Endothelial cell of umbilical vein (primary cell): ENCODE data around the gene SIPA1L3. TPM values are rescaled to one million over a fixed set of nuclear protein-coding genes. Genes with fewer than 3 reads are reported as not detected.

Experiments used
- BruUV-seq: library from RNA; stranded (reverse); fragments of 400-500 nt; replicated peaks from 2 replicates; lab custom pipeline; 2021; lab: Mats Ljungman, UMichigan
- CTCF ChIA-PET: fragments of 300-600, 350-600 bp; sonication (Branson Sonifier 250); formaldehyde crosslinking; loops from one replicate; lab custom pipeline; 2021; ENCODE audit warnings: antibody characterized with exemption, inconsistent platforms; lab: Charles Lee
- POLR2A ChIA-PET: fragments of 300-600, 350-600 bp; sonication (Branson Sonifier 250); formaldehyde crosslinking; loops from one replicate; lab custom pipeline; 2021; ENCODE audit warnings: antibody characterized with exemption, inconsistent platforms; lab: Charles Lee
- DNase-seq: peaks from one replicate; pipeline ENCODE4 v3.0.0-alpha.2; 2011; ENCODE audit warnings: low read depth, low spot score
- FAIRE-seq: peaks from 2 replicates; lab custom pipeline; 2011; peaks lifted over from hg19 to GRCh38; lab: Jason Lieb, UNC
- H2AFZ ChIP-seq: 2 replicates; pipeline ENCODE4 v1.6.0; 2012; ENCODE audit warnings: low read depth, low read length, control low read depth, inconsistent platforms
- H3K27ac ChIP-seq: 2 replicates; pipeline ENCODE4 v1.5.1; 2011; ENCODE audit warnings: low read depth, mild to moderate bottlenecking, control low read depth, low read length, moderate library complexity; ENCODE audit not compliant: insufficient read depth
- H3K27me3 ChIP-seq, 2 experiments: 2 replicates each; pipeline versions ENCODE4 v1.6.0 to v1.6.1; 2011; ENCODE audit warnings: low read length in 2 of 2, mixed read lengths in 1 of 2; ENCODE audit not compliant: control insufficient read depth in 2 of 2, insufficient read depth in 2 of 2
- H3K36me3 ChIP-seq, 2 experiments: 2 replicates in 1 of 2; 3 replicates in 1 of 2; pipeline ENCODE4 v1.5.1; 2011; ENCODE audit warnings: low read length in 2 of 2, mild to moderate bottlenecking in 1 of 2, moderate library complexity in 1 of 2; ENCODE audit not compliant: control insufficient read depth in 2 of 2, insufficient read depth in 2 of 2; ENCODE audit errors: extremely low read depth in 1 of 2
- H3K4me1 ChIP-seq: 3 replicates; pipeline ENCODE4 v1.5.1; 2011; ENCODE audit warnings: mild to moderate bottlenecking, low read length; ENCODE audit not compliant: control insufficient read depth, insufficient read depth; ENCODE audit errors: extremely low read depth
- H3K4me2 ChIP-seq: 2 replicates; pipeline ENCODE4 v1.6.1; 2011; ENCODE audit warnings: low read length, control low read depth, mixed read lengths; ENCODE audit not compliant: insufficient read depth
- H3K4me3 ChIP-seq, 3 experiments: fragments of 200-600 bp in 1 of 3; sonication (generic), shearing (Covaris generic) in 1 of 3; replicated peaks in 1 of 3; 2 replicates each; pipeline ENCODE4 v1.5.1; 2011 to 2016; ENCODE audit warnings: control low read depth in 3 of 3, low read length in 3 of 3, mild to moderate bottlenecking in 2 of 3, inconsistent platforms in 1 of 3, low read depth in 1 of 3, moderate library complexity in 1 of 3; ENCODE audit not compliant: insufficient read depth in 1 of 3
- H3K79me2 ChIP-seq: 2 replicates; pipeline ENCODE4 v1.6.0; 2012; ENCODE audit warnings: low read length, inconsistent platforms; ENCODE audit not compliant: control insufficient read depth, insufficient read depth
- H3K9ac ChIP-seq: replicated peaks from 2 replicates; pipeline ENCODE3; 2011; ENCODE audit warnings: low read length, control low read depth; ENCODE audit not compliant: insufficient read depth; ENCODE audit errors: extremely low read depth
- H3K9me1 ChIP-seq: replicated peaks from 3 replicates; pipeline ENCODE4 v1.6.0; 2011; ENCODE audit warnings: mild to moderate bottlenecking, low read length; ENCODE audit not compliant: control insufficient read depth, insufficient read depth; ENCODE audit errors: extremely low read depth
- H3K9me3 ChIP-seq: replicated peaks from 2 replicates; pipeline ENCODE4 v1.5.1; 2012; ENCODE audit warnings: low read length, inconsistent platforms; ENCODE audit not compliant: control insufficient read depth, insufficient read depth
- H4K20me1 ChIP-seq: replicated peaks from 2 replicates; pipeline ENCODE3; 2011; ENCODE audit warnings: mild to moderate bottlenecking, low read length; ENCODE audit not compliant: control insufficient read depth, insufficient read depth; ENCODE audit errors: extremely low read depth
- EZH2 ChIP-seq: IDR thresholded peaks from 2 replicates; pipeline ENCODE4 v1.6.1; 2012; ENCODE audit warnings: borderline replicate concordance, low read depth, mild to moderate bottlenecking, moderate library complexity, low read length, inconsistent platforms; ENCODE audit not compliant: severe bottlenecking
- FOS ChIP-seq: IDR thresholded peaks from 2 replicates; pipeline ENCODE4 v1.6.1; 2011; ENCODE audit warnings: mild to moderate bottlenecking, low read length, moderate library complexity, borderline replicate concordance; ENCODE audit not compliant: insufficient read depth
- GATA2 ChIP-seq: IDR thresholded peaks from 2 replicates; pipeline ENCODE4 v1.7.0; 2011; ENCODE audit warnings: low read depth, mild to moderate bottlenecking, moderate library complexity, mixed read lengths, low read length; ENCODE audit not compliant: insufficient read length, insufficient read depth
- MAX ChIP-seq: IDR thresholded peaks from 2 replicates; pipeline ENCODE4 v1.6.1; 2011; ENCODE audit not compliant: insufficient read depth, insufficient read length
- MYC ChIP-seq: IDR thresholded peaks from one replicate; pipeline ENCODE4 v1.6.1; 2011; ENCODE audit warnings: mild to moderate bottlenecking, low read depth, low read length
- POLR2A ChIP-seq: IDR thresholded peaks from 2 replicates; pipeline ENCODE4 v1.6.1; 2012; ENCODE audit warnings: low read depth, mild to moderate bottlenecking, control low read depth, low read length
- dilution Hi-C: fragments of 300-500 bp; cut with MboI; formaldehyde crosslinking; loops from one replicate; pipeline ENCODE4 v1.15.0; 2019; ENCODE audit warnings: low sequenced_read_pairs; ENCODE audit not compliant: extremely low pct_ligation_motif_present
- intact Hi-C: fragments of 100-400 bp; cut with micrococcal nuclease; formaldehyde crosslinking; loops from one replicate; pipeline ENCODE4 v1.10.0; 2022
- polyA plus RNA-seq, 4 experiments: library from polyadenylated mRNA; depleted of rRNA in 3 of 4; stranded (reverse) in 3 of 4; unstranded in 1 of 4; fragments of >200 nt; gene quantifications; 2 replicates each; pipeline versions ENCODE4 v1.2.1 to v1.2.3, GENCODE V29; 2011 to 2012; ENCODE audit warnings: missing spikeins in 1 of 4
- total RNA-seq: library from RNA; stranded (reverse); gene quantifications from 2 replicates; pipeline ENCODE4 v1.2.3, GENCODE V29; 2021
- TF ChIP-seq, protein P1 (sequence below), 2 donors: IDR thresholded peaks; 1 replicate in 1 of 2; 2 replicates in 1 of 2; pipeline ENCODE4 v1.5.1; 2011; ENCODE audit warnings: low read length in 2 of 2, mild to moderate bottlenecking in 2 of 2, moderate library complexity in 2 of 2, control low read depth in 1 of 2, inconsistent platforms in 1 of 2, low read depth in 1 of 2; ENCODE audit not compliant: insufficient read depth in 1 of 2; ENCODE audit errors: extremely low read depth in 1 of 2

Gene SIPA1L3
- total and polyA plus RNA-seq, 2 donors (not counting 3 experiments of a cell fraction or from before 2014, with no cell fraction given) = 14.2 to 47.2 TPM

- H3K27me3 ChIP-seq = no peaks in the 10 kb centered on the region
- ChIA-PET CTCF (interaction anchor here (1.1 kb wide), 1 partner anchor 9 kb away, joined by 3 read pairs; no protein-coding TSS in a partner anchor), POLR2A (no interaction called here)
- DNase-seq = no peak
- no peaks in the 10 kb centered on the region for H3K9me1 ChIP-seq
- dilution Hi-C loops (no loop called here), intact Hi-C loops (loop anchor here (5.0 kb wide), 1 partner anchor 50 kb away; no protein-coding TSS in a partner anchor)
- TF ChIP-seq FOS (no peak), MAX (no peak), EZH2 (no peak), POLR2A (no peak), MYC (no peak), GATA2 (no peak)
- TF ChIP-seq, protein P1, sequence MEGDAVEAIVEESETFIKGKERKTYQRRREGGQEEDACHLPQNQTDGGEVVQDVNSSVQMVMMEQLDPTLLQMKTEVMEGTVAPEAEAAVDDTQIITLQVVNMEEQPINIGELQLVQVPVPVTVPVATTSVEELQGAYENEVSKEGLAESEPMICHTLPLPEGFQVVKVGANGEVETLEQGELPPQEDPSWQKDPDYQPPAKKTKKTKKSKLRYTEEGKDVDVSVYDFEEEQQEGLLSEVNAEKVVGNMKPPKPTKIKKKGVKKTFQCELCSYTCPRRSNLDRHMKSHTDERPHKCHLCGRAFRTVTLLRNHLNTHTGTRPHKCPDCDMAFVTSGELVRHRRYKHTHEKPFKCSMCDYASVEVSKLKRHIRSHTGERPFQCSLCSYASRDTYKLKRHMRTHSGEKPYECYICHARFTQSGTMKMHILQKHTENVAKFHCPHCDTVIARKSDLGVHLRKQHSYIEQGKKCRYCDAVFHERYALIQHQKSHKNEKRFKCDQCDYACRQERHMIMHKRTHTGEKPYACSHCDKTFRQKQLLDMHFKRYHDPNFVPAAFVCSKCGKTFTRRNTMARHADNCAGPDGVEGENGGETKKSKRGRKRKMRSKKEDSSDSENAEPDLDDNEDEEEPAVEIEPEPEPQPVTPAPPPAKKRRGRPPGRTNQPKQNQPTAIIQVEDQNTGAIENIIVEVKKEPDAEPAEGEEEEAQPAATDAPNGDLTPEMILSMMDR (IDR thresholded peaks at IDR 0.05; ENCODE audit: extremely low read depth in 1 of 2, insufficient read depth in 1 of 2, low read depth in 1 of 2, low read length in 2 of 2) = no peak
- H3K9ac ChIP-seq = no peak overlapping the region
- H3K79me2 ChIP-seq = peaks cover 31% of the 10 kb centered on the region
- no peaks in the 10 kb centered on the region for H3K9me3 ChIP-seq
- no peaks in the 10 kb centered on the region for H4K20me1 ChIP-seq
- H3K27ac ChIP-seq = no peak overlapping the region
- no peaks in the 10 kb centered on the region for H3K36me3 ChIP-seq
- no peak for FAIRE-seq
- no peak overlapping the region for H3K4me2 ChIP-seq
- H3K4me1 ChIP-seq = peaks cover 3% of the 10 kb centered on the region
- H3K4me3 ChIP-seq = no peak overlapping the region
- H2AFZ ChIP-seq = no peak overlapping the region
- no TSS peak for BruUV-seq
Observed at GRCh38 chr19:37982655-37983054, 75.6 kb downstream of the SIPA1L3 start.
